LHCN-M2 (cell line): Measurements from ENCODE around the gene FGF8. TPM values are rescaled to one million over a fixed set of nuclear protein-coding genes. Genes with fewer than 3 reads are reported as not detected.

Source experiments
- DNase-seq: peaks from one replicate; pipeline ENCODE4 v3.0.0-alpha.2; 2012; ENCODE audit warnings: low read depth
- total RNA-seq: library from RNA; depleted of rRNA; stranded (reverse); fragments of >200 nt; gene quantifications from 2 replicates; pipeline ENCODE4 v1.2.3, GENCODE V29; 2014

Gene FGF8
- total RNA-seq, 1 experiment from 2014 or later: not detected

GRCh38 chr10:101770331-101771215 lies 5.3 kb downstream of the FGF8 start:
- no peak for DNase-seq

- DNase-seq: no peak
Measured at GRCh38 chr10:101769541-101770180, 6.3 kb downstream of the FGF8 start.

- no peak for DNase-seq
Measured at GRCh38 chr10:101768791-101769170, 7.1 kb downstream of the FGF8 start.

GRCh38 chr10:101767966-101768790 lies 7.7 kb downstream of the FGF8 start:
- DNase-seq: no peak

GRCh38 chr10:101767600-101767945 lies 8.3 kb downstream of the FGF8 start:
- no peak for DNase-seq

GRCh38 chr10:101766753-101767599 lies 8.9 kb downstream of the FGF8 start:
- no peak for DNase-seq

GRCh38 chr10:101766306-101766705 lies 9.6 kb downstream of the FGF8 start:
- no peak for DNase-seq

- no peak for DNase-seq
Measured at GRCh38 chr10:101763141-101763846, 12.6 kb downstream of the FGF8 start.

- DNase-seq: no peak
Measured at GRCh38 chr10:101762736-101763135, 13.2 kb downstream of the FGF8 start.

- no peak for DNase-seq
Measured at GRCh38 chr10:101761226-101761625, 14.7 kb downstream of the FGF8 start.

GRCh38 chr10:101760510-101760909 lies 15.4 kb downstream of the FGF8 start:
- no peak for DNase-seq

GRCh38 chr10:101759309-101760247 lies 16.3 kb downstream of the FGF8 start:
- no peak for DNase-seq

- DNase-seq: no peak
Measured at GRCh38 chr10:101758858-101759257, 17.1 kb downstream of the FGF8 start.

- DNase-seq: no peak
Measured at GRCh38 chr10:101752241-101752640, 23.7 kb downstream of the FGF8 start.

GRCh38 chr10:101749047-101750016 lies 26.6 kb downstream of the FGF8 start:
- no peak for DNase-seq

- DNase-seq: no peak
Measured at GRCh38 chr10:101748496-101748895, 27.4 kb downstream of the FGF8 start.

GRCh38 chr10:101745074-101745696 lies 30.7 kb downstream of the FGF8 start:
- no peak for DNase-seq

- DNase-seq: no peak
Measured at GRCh38 chr10:101744267-101744666, 31.6 kb downstream of the FGF8 start.
